ENCODE results near the gene SERPINB6. TPM values are rescaled to one million over a fixed set of nuclear protein-coding genes. Genes with fewer than 3 reads are reported as not detected.
"Not testable (repeated sequence)": the region's sequence is repeated elsewhere in the genome, so short reads cannot be mapped to it uniquely, and the experiment has no call there.

Gene SERPINB6
- total and polyA plus RNA-seq, 2 of the 4 experiments (the other 2 are of a cell fraction), result 37.1 to 91.1 TPM

DNA sequence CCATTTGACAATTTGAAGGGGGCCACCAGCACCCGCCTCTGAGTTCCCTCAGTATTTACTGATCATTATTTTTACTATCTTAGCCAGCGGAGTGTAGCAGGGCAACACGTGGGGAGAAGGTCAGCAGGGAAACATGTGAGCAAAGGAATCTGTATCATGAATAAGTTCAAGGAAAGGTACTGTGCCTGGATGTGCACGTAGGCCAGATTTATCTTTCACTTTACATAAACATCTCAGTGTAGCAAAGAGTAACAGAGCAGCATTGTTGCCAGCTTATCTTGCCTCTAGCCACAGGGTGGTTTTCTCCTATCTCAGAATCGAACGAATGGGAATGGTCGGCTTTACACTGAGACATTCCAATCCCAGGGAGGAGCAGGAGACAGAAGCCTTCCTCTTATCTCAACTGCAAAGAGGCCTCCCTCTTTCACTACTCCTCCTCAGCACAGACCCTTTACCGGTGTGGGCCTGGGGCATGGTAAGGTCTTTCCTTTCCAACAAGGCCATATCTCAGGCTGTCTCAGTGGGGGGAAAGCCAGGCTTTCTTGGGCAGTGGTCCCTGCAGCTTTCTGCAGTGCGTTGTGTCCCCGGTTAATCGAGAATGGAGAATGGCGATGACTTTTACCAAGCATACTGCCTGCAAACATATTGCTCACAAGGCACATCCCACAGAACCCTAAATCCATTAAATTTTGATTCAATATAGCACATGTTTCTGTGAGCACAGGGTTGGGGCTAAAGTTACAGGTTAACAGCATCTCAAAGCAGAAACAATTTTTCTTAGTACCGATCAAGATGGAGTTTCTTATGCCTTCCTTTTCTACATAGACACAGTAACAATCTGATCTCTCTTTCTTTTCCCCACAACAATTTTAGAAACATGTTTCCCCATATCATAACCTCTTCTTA, 45.3 kb downstream of the SERPINB6 start:
- H3K27me3 ChIP-seq (ENCODE audit: control insufficient read depth, insufficient read depth, low read length); H2BK15ac ChIP-seq (ENCODE audit: low read depth, low read length); H3K79me1 ChIP-seq (ENCODE audit: low read depth in 1 of 2, low read length in 2 of 2); BruUV-seq (replicated peaks); dilution Hi-C loops (cut with HindIII; ENCODE audit: low sequenced_read_pairs, unreplicated experiment); H2BK120ac ChIP-seq (ENCODE audit: low read depth, low read length); H3K23ac ChIP-seq (ENCODE audit: low read depth, low read length); POLR2A ChIA-PET (ENCODE audit: unreplicated experiment); H3K27ac ChIP-seq (ENCODE audit: insufficient read depth, low read length); H3K36me3 ChIP-seq (ENCODE audit: control insufficient read depth, insufficient read depth, low read length); H2BK20ac ChIP-seq (ENCODE audit: low read depth, low read length); in situ Hi-C loops (cut with MboI; ENCODE audit: low sequenced_read_pairs); H4K20me1 ChIP-seq (ENCODE audit: insufficient read depth, low read length); H3K9me3 ChIP-seq (ENCODE audit: control insufficient read depth, insufficient read depth, low read length); H3K9ac ChIP-seq (ENCODE audit: low read depth, low read length); H2AK5ac ChIP-seq (ENCODE audit: low read depth, low read length); H3K4ac ChIP-seq (ENCODE audit: low read depth, low read length); ATAC-seq (ENCODE audit: low read depth); H3K18ac ChIP-seq (ENCODE audit: low read depth, low read length); H3K4me1 ChIP-seq (ENCODE audit: control insufficient read depth, insufficient read depth, low read length); intact Hi-C loops (cut with micrococcal nuclease); H3K56ac ChIP-seq (ENCODE audit: extremely low read depth, insufficient read depth, low read length); H2BK5ac ChIP-seq (ENCODE audit: low read depth, low read length, poor library complexity, severe bottlenecking); H3K4me3 ChIP-seq (ENCODE audit: insufficient read depth, low read depth, low read length); H2AK9ac ChIP-seq (replicated peaks; ENCODE audit: low read depth, low read length, poor library complexity); H3K9me1 ChIP-seq (ENCODE audit: insufficient read depth, low read length): not testable (repeated sequence)
- H4K8ac ChIP-seq (ENCODE audit: low read depth in 2 of 2, low read length in 2 of 2), result peak overlapping the region in 1 of 2 experiments; percentile 30; a peak in 1 of 4 replicates
- peak overlapping the region; percentile 68 for H2AFZ ChIP-seq (replicated peaks; ENCODE audit: low read length, poor library complexity)
- H3K4me2 ChIP-seq (ENCODE audit: low read depth, low read length), result peak overlapping the region; percentile 1; the same call in 1 of the 2 replicates
- H3K14ac ChIP-seq (replicated peaks; ENCODE audit: low read depth, low read length), result 0 out of 2 replicates have a peak overlapping the region, but pooled peaks have one; percentile 15
- H4K5ac ChIP-seq (ENCODE audit: low read depth, low read length), result peak overlapping the region; percentile 45; the same call in 1 of the 2 replicates
- H4K91ac ChIP-seq (ENCODE audit: insufficient read depth, low read depth, low read length), result peak overlapping the region; percentile 32; the same call in 1 of the 2 replicates
- DNase-seq, result peak; percentile 56
- WGBS, 2 experiments (ENCODE audit: extremely low coverage in 2 of 2, insufficient read length in 1 of 2), result 50% methylated on average over 2 of the region's 13 CpGs; no CpG with 5 or more reads in 1 of the 2 experiments
- CTCF ChIA-PET, result interaction anchor here (1.1 to 1.2 kb wide), 2 partner anchors 80 to 135 kb away, joined by 3 to 6 read pairs; no protein-coding TSS in a partner anchor
